Measurements from ENCODE around the gene KIZ.

The KIZ gene

GRCh38 chr20:21118782-21119181 lies 7.1 kb upstream of the KIZ start:
- ChIA-PET POLR2A (no interaction called here), CTCF (no interaction called here)
- DNase-seq (ENCODE audit: low read depth, low spot score): no peak
- no peak overlapping the region for H3K4me3 ChIP-seq (ENCODE audit: low read depth, low read length)
- no peak for TF ChIP-seq CTCF (IDR thresholded peaks at IDR 0.05; ENCODE audit: insufficient read depth, low read length, missing control alignments)

GRCh38 chr20:21124190-21124589 lies 1.7 kb upstream of the KIZ start:
- TF ChIP-seq CTCF (IDR thresholded peaks at IDR 0.05; ENCODE audit: insufficient read depth, low read length, missing control alignments): no peak
- no peak for DNase-seq (ENCODE audit: low read depth, low spot score)
- CTCF ChIA-PET: interaction anchor here (3.0 kb wide), 1 partner anchor 112 kb away, joined by 19 read pairs; no protein-coding TSS in a partner anchor
- no peak overlapping the region for H3K4me3 ChIP-seq (ENCODE audit: low read depth, low read length)
- POLR2A ChIA-PET: no interaction called here

DNA sequence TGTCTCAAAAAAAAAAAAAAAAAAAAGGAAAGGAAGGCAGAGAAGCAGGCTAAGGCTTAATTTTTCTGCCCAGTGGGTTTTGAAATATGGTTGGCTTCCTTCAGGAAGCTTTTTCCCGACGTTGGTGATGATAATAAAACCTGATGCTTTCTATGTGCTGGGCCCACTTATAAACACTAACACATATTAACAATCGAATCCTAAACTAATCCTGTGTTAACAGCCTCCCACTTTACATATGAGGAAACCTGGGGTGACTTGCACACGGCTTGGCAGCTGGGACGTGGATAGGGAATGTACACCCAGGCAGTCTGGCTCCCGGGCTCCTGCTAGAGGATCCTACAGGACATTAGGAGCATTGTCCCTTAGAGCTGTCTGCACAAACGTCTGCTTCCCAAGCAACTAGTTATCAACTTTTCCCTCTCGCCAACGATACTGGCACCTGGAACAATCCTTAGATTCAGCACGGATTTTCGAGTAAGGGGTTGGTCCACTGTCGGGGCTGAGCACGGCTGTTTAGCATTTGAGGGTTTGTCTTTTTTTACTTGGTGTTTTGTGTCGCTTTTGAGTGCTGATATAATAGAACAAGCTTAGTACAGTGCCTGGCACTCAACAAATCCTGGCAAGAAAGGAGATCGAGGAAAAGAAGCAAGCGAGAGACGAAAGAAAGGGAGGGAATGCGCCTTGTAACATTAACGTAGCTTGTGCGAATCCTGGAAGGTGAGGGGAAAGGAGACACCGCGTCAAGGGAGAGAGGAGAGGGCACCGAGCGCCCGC lies 622 bp upstream of the KIZ start:
- POLR2A ChIA-PET: interaction anchor here (1.0 to 1.3 kb wide), 2 partner anchors 30 to 178 kb away, joined by 3 to 4 read pairs; partner anchors contain the start of gene XRN2
- peak; percentile 28 for DNase-seq (ENCODE audit: low read depth, low spot score)
- peak; percentile 18 for TF ChIP-seq CTCF (IDR thresholded peaks at IDR 0.05; ENCODE audit: insufficient read depth, low read length, missing control alignments)
- peak overlapping the region; percentile 72 for H3K4me3 ChIP-seq (ENCODE audit: low read depth, low read length)
- CTCF ChIA-PET: interaction anchor here (1.0 to 3.0 kb wide), 4 partner anchors 17 to 287 kb away, joined by 3 to 19 read pairs (median 3); no protein-coding TSS in a partner anchor

GRCh38 chr20:21126581-21126870 lies 644 bp downstream of the KIZ start:
- no peak for DNase-seq (ENCODE audit: low read depth, low spot score)
- H3K4me3 ChIP-seq (ENCODE audit: low read depth, low read length): peak overlapping the region; percentile 81
- no peak for TF ChIP-seq CTCF (IDR thresholded peaks at IDR 0.05; ENCODE audit: insufficient read depth, low read length, missing control alignments)
- CTCF ChIA-PET: interaction anchor here (1.0 to 3.0 kb wide), 4 partner anchors 9 to 289 kb away, joined by 3 to 19 read pairs (median 6); no protein-coding TSS in a partner anchor
- POLR2A ChIA-PET: interaction anchor here (0.9 to 1.3 kb wide), 2 partner anchors 29 to 57 kb away, joined by 3 read pairs; no protein-coding TSS in a partner anchor

- ChIA-PET CTCF (interaction anchor here (1.5 to 3.0 kb wide), 2 partner anchors 8 to 108 kb away, joined by 9 to 19 read pairs; no protein-coding TSS in a partner anchor), POLR2A (interaction anchor here (0.9 kb wide), 1 partner anchor 56 kb away, joined by 3 read pairs; no protein-coding TSS in a partner anchor)
- DNase-seq (ENCODE audit: low read depth, low spot score): no peak
- no peak overlapping the region for H3K4me3 ChIP-seq (ENCODE audit: low read depth, low read length)
- no peak for TF ChIP-seq CTCF (IDR thresholded peaks at IDR 0.05; ENCODE audit: insufficient read depth, low read length, missing control alignments)
Observed at GRCh38 chr20:21127201-21127981, 1.5 kb downstream of the KIZ start.

DNA sequence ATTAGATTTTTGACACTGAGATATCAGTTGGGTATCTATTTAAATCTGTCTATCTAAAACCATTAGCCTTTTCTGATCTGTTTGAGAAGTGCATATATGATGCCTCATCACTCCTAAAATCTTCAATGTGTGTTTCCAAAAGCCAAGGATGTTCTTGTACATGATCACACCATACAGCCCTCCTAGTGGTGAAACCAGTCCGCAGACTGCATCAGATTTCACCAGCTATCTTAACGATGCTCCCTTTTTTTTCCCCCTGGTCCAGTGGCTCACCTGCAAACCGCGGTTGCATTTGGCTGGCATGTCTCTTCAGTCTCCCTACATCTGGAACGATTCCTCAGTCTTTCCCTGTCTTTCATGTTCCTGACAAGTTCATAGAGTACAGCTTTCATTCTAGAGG lies 4.0 kb downstream of the KIZ start:
- ChIA-PET POLR2A (no interaction called here), CTCF (no interaction called here)
- DNase-seq (ENCODE audit: low read depth, low spot score): no peak
- no peak for TF ChIP-seq CTCF (IDR thresholded peaks at IDR 0.05; ENCODE audit: insufficient read depth, low read length, missing control alignments)
- H3K4me3 ChIP-seq (ENCODE audit: low read depth, low read length): no peak overlapping the region
